DND-41 (cell line): ENCODE data around the gene CHMP5.

Source experiments
- ATAC-seq: fragments of 200-7000 bp; cut with Tn5 transposase; 3 replicates; pipeline ENCODE4 v1.9.1; 2021; ENCODE audit warnings: low read depth; ENCODE audit not compliant: insufficient read depth
- DNase-seq: peaks from one replicate; pipeline ENCODE4 v3.0.0-alpha.2; 2020
- H2AFZ ChIP-seq: 2 replicates; pipeline ENCODE4 v1.6.0; 2012; ENCODE audit warnings: low read depth, low read length
- H3K27ac ChIP-seq: 2 replicates; pipeline ENCODE4 v1.5.1; 2012; ENCODE audit warnings: low read length, inconsistent platforms
- H3K27me3 ChIP-seq: fragments of 200-600 bp; sonication (generic); 2 replicates; pipeline ENCODE4 v1.6.0; 2012; ENCODE audit warnings: low read length, mild to moderate bottlenecking, inconsistent platforms; ENCODE audit not compliant: insufficient read depth, poor library complexity
- H3K36me3 ChIP-seq: 2 replicates; pipeline ENCODE4 v1.5.1; 2012; ENCODE audit warnings: low read length, inconsistent platforms; ENCODE audit not compliant: insufficient read depth
- H3K4me1 ChIP-seq: 2 replicates; pipeline ENCODE4 v1.5.1; 2012; ENCODE audit warnings: mild to moderate bottlenecking, low read length; ENCODE audit not compliant: insufficient read depth
- H3K4me2 ChIP-seq: 2 replicates; pipeline ENCODE4 v1.6.0; 2012; ENCODE audit warnings: mild to moderate bottlenecking, moderate library complexity, low read length, inconsistent platforms; ENCODE audit not compliant: insufficient read depth
- H3K4me3 ChIP-seq, 2 experiments: fragments of 200-600 bp in 1 of 2; shearing (Covaris generic) in 1 of 2; 2 replicates each; pipeline ENCODE4 v1.5.1; 2012 to 2016; ENCODE audit warnings: inconsistent platforms in 2 of 2, low read length in 2 of 2, mild to moderate bottlenecking in 2 of 2, low read depth in 1 of 2, moderate library complexity in 1 of 2
- H3K79me2 ChIP-seq: 2 replicates; pipeline ENCODE4 v1.6.0; 2012; ENCODE audit warnings: low read length, inconsistent platforms; ENCODE audit not compliant: insufficient read depth
- H3K9ac ChIP-seq: 2 replicates; pipeline ENCODE4 v1.6.0; 2012; ENCODE audit warnings: low read depth, mild to moderate bottlenecking, inconsistent platforms, low read length, moderate library complexity
- H3K9me3 ChIP-seq: 2 replicates; pipeline ENCODE4 v1.5.1; 2012; ENCODE audit warnings: low read length, moderate library complexity, mild to moderate bottlenecking, inconsistent platforms; ENCODE audit not compliant: insufficient read depth, severe bottlenecking
- H4K20me1 ChIP-seq: 2 replicates; pipeline ENCODE4 v1.6.0; 2012; ENCODE audit warnings: low read length; ENCODE audit not compliant: insufficient read depth
- EZH2 ChIP-seq: IDR thresholded peaks from 3 replicates; pipeline ENCODE4 v1.6.1; 2012; ENCODE audit warnings: borderline replicate concordance, low read depth, mild to moderate bottlenecking, moderate library complexity, low read length, inconsistent platforms; ENCODE audit not compliant: severe bottlenecking
- TF ChIP-seq, protein P1 (sequence below): IDR thresholded peaks from 2 replicates; pipeline ENCODE4 v1.5.1; 2012; ENCODE audit warnings: borderline replicate concordance, low read length, moderate library complexity, mild to moderate bottlenecking; ENCODE audit not compliant: poor library complexity, severe bottlenecking; ENCODE audit errors: extremely low read depth

The CHMP5 gene

DNA sequence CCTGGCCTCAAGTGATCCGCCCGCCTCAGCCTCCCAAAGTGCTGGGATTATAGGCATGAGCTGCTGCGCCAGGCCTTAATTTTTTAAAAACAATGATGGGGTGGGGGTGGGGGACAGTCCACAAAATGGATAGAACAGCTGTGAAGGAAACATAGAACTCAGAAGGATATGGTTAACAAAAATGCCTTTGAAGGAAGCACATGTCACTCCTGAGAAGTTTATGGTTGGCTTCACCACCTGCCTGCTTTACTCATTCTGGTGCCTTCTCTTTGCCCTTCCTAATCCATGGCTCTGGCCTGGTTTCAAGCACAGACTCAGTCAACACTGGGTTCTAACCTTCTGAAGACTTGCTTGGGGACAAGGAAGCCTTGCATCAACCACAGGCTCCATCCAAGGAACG, 10.6 kb upstream of the CHMP5 start:
- H3K27me3 ChIP-seq = no peaks in the 10 kb centered on the region
- H3K36me3 ChIP-seq = peaks cover 56% of the 10 kb centered on the region
- no peak overlapping the region for H3K9ac ChIP-seq
- ATAC-seq (no peak), DNase-seq (no peak)
- TF ChIP-seq EZH2 = no peak
- TF ChIP-seq, protein P1, sequence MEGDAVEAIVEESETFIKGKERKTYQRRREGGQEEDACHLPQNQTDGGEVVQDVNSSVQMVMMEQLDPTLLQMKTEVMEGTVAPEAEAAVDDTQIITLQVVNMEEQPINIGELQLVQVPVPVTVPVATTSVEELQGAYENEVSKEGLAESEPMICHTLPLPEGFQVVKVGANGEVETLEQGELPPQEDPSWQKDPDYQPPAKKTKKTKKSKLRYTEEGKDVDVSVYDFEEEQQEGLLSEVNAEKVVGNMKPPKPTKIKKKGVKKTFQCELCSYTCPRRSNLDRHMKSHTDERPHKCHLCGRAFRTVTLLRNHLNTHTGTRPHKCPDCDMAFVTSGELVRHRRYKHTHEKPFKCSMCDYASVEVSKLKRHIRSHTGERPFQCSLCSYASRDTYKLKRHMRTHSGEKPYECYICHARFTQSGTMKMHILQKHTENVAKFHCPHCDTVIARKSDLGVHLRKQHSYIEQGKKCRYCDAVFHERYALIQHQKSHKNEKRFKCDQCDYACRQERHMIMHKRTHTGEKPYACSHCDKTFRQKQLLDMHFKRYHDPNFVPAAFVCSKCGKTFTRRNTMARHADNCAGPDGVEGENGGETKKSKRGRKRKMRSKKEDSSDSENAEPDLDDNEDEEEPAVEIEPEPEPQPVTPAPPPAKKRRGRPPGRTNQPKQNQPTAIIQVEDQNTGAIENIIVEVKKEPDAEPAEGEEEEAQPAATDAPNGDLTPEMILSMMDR = no peak
- no peaks in the 10 kb centered on the region for H4K20me1 ChIP-seq
- no peaks in the 10 kb centered on the region for H3K9me3 ChIP-seq
- H2AFZ ChIP-seq = no peak overlapping the region
- no peaks in the 10 kb centered on the region for H3K79me2 ChIP-seq
- H3K4me3 ChIP-seq = no peak overlapping the region
- no peaks in the 10 kb centered on the region for H3K4me1 ChIP-seq
- no peak overlapping the region for H3K4me2 ChIP-seq
- H3K27ac ChIP-seq = no peak overlapping the region

DNA sequence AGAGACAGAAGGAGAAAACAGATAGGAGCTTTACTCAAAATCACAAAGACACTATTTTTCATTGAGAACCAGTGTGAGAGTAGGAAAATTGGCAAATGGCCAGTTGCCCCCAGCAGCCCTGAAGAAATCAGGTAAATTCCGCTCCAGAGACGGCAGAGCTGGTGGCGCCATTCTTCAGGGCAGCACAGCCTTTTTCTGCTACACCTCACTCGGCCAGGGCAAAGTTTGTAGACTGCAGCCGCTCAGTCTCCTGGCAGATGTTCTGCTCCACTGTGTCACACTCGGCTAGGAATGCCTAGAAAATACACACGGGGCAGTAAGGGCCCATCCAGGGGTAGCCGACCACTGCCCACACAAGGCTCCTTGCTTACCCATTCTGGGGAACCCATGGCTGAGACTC, 9.8 kb upstream of the CHMP5 start:
- H2AFZ ChIP-seq = no peak overlapping the region
- H4K20me1 ChIP-seq = no peaks in the 10 kb centered on the region
- no peak overlapping the region for H3K27ac ChIP-seq
- no peak for DNase-seq
- no peaks in the 10 kb centered on the region for H3K4me1 ChIP-seq
- peaks cover 63% of the 10 kb centered on the region for H3K36me3 ChIP-seq
- no peaks in the 10 kb centered on the region for H3K9me3 ChIP-seq
- no peaks in the 10 kb centered on the region for H3K27me3 ChIP-seq
- no peak overlapping the region for H3K9ac ChIP-seq
- TF ChIP-seq, protein P1 = no peak
- no peak for TF ChIP-seq EZH2
- no peak for ATAC-seq
- no peak overlapping the region for H3K4me2 ChIP-seq
- no peak overlapping the region for H3K4me3 ChIP-seq
- no peaks in the 10 kb centered on the region for H3K79me2 ChIP-seq

DNA sequence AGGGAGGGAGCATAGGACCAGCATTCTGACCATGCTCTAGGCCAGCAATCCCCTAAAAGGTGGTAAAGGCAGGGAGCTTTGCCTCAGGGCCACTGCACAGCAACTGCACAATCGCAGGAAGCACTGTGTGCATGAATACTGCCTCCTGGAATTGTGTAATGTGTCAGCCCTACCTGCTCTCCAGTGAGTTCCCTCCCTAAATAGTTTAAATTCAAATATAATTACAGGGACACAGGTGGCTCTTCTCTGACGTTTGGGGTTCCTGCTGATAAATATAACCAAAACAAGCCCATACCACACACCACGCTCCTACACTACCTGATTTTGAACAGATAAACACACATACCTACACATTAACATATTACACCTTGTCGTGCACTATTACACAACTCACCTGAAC, 9.4 kb upstream of the CHMP5 start:
- H3K27ac ChIP-seq = no peak overlapping the region

More for the DNA sequence above, 9.4 kb upstream of the CHMP5 start:
- Histone ChIP-seq H3K27me3 (no peaks in the 10 kb centered on the region), H3K36me3 (peaks cover 68% of the 10 kb centered on the region), H3K4me1 (no peaks in the 10 kb centered on the region), H3K79me2 (no peaks in the 10 kb centered on the region), H3K9ac (no peak overlapping the region), H3K9me3 (no peaks in the 10 kb centered on the region), H2AFZ (no peak overlapping the region), H3K4me3 (no peak overlapping the region), H3K4me2 (no peak overlapping the region), H4K20me1 (no peaks in the 10 kb centered on the region)
- TF ChIP-seq, protein P1 = no peak
- no peak for TF ChIP-seq EZH2
- no peak for DNase-seq
- no peak for ATAC-seq
